UCSD-AML1 (cell line): Measurements from ENCODE around the gene CTDP1.
"Not testable (repeated sequence)": the region's sequence is repeated elsewhere in the genome, so short reads cannot be mapped to it uniquely, and the experiment has no call there.

Source experiments
- DNase-seq: peaks from one replicate; lab custom pipeline; 2025; ENCODE audit not compliant: unreplicated experiment; lab: John Stamatoyannopoulos, UW

Gene CTDP1

DNA sequence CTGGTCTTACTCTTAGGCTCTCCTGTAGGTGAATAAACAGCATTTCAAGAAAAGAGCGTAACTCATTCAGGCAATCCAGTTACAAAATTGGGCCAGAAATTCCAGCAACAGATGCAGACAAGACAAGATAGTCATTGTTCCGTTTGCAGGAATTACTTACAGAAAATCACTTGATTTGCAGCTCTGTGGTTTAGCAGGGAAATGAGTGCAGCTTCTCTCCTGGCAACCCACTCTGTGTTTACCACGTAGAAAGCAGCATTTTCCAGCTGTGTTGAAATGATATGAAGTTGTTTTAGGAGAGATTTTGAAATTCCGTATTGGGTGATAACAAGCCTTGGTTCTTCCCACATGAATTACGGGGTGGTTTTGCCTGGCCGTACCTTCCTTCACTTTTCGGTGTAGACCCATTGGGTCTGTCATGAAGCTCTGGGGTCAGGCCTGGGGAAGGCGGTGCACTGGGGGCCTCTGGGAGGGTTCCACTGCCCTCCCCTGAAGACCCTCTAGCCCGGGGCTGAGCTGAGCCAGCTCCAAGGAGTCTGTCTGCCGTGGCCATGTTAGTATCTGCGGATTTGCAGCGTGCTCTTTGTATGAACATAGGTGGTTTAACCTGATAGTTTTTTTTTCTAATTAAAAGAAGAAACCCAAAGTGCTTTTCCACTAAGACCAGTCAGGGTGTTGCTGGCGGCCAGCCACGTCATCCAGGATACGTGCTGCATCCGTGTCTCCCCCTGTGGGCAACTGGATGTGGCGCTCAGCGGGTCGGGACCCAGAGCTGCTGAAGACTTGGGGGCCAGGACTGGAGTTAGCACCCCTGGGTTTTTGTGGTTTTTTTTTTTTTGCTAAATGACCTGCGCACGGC is 59.2 kb downstream of the CTDP1 start:
- no peak for DNase-seq

DNA sequence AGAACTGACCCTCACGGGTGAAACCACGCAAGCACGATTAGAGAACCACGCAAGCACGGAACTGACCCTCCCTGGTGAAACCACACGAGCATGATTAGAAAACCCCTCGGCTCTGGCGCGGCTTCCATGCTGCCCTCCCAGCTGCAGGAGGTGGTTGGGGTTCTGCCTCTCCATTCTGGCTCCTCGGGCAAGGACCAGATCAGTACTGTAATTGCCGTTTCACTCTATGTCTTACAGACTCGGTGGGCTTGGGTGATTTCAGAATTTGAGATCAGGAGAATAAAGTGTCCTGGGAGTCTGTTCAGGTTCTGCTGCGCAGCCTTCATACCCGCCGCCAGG is 59.8 kb downstream of the CTDP1 start:
- DNase-seq: no peak

DNA sequence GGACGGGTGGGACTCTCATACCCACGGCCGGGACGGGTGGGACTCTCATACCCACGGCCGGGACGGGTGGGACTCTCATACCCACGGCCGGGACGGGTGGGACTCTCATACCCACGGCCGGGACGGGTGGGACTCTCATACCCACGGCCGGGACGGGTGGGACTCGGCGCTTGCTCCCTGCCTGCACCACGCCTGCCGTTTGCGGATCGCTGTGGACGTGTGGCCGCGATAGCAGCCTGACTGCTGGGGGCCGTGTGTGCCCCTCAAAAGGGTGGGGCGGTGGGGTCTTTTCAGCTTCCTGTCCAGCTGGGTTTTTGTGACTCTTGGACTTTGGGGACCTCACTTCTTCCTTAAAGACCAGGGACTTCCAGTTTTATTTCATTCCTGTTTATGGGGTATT is 60.4 kb downstream of the CTDP1 start:
- not testable (repeated sequence) for DNase-seq

DNA sequence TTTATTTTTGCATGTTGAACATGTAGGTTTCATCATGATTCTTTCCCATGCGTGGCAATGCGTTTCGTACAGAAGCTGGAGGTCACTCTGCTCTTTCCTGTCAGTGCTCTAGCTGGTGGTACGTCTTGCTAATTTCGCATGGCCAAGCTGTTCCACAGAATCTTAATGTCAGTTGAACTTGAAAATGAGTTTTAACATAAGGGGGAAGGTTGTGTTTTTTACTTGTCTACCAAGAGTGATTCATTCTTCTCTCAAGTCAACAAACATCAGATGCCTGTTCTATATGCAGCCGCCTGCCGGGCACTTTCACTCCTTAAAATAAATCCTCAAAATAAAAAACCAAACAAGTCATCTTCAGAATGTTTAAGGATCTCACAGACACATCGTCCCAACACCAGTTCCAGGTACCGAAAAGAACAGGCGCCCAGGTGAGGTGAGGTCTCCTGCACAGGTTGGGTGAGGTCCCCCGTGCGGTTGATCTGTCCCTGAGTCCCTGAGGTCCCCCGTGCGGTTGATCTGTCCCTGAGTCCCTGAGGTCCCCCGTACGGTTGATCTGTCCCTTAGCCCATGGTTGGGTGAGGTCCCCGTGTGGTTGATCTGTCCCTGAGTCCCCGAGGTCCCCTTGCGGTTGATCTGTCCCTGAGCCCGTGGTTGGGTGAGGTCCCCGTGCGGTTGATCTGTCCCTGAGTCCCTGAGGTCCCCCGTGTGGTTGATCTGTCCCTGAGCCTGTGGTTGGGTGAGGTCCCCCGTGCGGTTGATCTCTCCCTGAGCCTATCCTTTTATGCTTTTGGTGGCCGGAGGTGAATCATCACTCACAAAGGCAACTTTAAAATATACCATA is 61.1 kb downstream of the CTDP1 start:
- DNase-seq: no peak

DNA sequence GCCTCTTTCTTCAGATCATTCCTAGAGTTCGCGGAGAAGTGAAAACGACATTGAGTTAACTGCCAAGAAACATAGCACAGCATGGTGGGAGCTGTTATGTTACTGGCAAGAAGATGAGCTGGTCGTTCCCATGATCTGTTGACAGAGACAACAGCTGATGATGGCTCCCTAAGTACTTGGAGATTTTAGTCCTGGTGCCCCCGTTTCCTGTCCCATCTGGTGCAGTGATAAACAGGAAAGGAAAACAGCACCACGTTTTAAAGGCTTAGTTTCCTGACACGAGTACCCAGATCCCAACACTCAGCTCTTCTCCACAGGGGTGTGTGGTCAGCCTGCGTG is 61.7 kb downstream of the CTDP1 start:
- no peak for DNase-seq

DNA sequence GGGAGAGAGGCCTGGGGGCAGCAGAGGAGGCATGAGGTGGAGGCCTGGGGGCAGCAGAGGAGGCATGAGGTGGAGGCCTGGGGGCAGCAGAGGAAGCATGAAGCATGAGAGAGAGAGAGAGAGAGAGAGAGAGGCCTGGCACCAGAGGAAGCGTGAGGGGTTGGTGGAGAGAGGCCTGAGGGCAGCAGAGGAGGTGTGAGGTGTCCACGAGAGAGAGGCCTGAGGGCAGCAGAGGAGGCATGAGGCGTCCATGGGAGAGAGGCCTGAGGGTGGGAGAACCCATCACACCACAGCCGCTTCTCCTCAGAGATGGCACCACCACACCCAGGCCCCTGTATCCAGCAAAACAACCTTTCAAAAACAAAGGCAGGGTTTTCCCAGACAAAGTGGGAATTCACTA is 62.5 kb downstream of the CTDP1 start:
- no peak for DNase-seq

DNA sequence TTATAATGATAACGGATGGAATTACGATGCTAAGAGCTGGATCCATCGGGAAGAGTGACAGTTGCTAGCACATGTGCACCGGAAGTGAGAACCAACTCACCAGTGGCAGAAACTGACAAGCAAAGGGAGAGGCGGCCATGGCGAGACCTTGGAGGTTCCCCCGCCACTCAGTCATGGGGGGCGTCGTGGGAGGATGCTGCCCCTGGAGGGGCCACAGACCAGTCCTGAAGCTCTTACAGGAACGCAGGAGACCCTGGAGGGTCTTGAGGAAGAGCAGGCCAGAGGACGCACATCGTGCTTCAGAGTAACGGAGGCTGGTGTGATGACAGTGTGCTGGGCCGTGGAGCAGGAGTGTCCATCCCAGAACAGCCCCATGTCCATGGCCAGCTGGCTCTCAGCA is 65.0 kb downstream of the CTDP1 start:
- DNase-seq: no peak

DNA sequence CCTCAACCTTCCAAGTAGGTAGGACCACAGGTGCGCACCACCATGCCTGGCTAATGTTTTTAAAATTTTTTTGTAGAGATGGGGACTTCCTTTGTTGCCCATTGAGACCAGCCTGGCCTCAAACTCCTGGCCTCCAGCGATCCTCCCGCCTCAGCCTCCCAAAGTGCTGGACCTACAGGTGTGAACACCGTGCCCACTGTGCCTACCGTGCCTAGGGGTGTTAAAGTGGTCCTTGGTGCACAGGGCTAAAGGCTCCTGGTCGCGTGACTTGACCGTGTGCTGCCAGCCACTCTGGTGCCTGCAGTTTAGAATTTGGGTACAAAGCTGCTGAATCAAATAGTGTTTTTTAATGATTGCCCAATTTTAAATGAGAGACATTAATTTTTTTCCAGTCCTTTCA is 67.1 kb downstream of the CTDP1 start:
- DNase-seq: no peak

DNA sequence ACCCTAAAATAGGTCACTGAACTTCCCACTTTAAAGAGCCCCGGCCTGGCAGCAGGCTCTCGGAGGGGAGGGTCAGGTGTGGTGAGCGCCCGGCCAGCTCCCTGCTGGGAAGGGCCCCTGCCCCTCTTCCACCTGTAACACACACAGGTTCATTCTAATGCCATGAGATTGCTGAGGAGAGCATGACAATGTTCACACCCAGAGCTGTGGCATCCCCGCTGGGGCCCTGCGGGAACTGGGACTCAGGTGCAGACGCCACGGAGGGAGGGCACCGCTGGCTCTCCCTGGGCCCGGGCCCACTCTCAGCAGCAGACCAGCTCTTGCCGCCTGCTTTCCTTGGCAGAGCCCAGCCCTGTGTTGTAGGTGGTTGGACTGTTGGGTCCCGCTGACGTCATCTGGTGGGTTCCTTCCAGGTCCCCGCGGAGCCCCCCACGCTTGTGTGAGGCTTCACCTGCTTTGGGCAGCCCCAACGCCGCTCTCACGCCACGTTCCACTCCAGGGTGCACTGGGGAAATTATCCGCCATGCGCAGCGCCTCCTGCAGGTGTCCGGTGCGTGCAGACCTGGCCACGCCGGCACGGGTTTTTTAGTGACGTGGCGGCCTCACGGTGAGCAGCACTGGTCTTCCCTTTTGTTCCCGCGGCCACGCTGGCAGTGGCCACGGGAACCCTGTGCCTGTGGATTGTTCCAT is 67.7 kb downstream of the CTDP1 start:
- DNase-seq: no peak

DNA sequence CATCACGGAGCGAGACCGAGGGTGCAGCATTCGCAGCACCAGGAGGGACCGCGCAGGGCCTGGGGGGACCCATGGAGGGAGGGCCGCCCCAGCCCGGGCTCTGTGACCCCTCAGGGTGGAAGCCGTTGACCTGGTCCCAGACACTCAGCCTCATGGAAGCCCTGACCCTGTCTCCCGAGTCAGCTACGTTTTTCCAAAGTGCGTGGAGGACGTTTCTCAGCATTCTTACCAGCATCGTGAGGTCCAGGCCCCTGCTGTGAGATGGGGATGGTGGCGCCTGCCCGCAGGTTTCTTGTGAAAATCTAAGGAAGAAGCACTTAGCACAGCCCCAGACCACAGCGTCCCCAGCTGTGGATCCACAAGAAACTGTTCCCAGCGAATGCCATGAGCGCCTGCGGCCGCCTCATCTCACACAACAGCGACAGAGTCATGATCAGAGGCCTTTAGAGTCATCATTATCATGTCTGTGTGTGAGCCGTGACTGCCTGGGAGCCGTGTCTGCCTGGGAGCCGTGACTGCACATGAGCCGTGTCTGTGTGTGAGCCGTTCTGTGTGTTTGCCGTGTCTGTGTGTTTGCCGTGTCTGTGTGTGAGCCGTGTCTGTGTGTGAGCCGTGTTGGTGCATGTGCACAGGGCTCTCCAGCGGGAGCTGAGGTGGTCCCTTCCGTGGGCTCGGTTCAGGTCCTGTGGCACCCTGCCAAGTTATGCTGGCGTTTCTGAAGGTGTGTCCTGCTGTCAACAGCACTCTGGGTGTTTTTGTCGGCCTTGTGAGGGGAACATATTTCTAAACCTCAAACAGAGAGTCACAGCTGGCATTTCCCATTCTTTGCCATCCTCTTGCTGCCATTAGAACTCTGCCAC is 68.9 kb downstream of the CTDP1 start:
- no peak for DNase-seq

DNA sequence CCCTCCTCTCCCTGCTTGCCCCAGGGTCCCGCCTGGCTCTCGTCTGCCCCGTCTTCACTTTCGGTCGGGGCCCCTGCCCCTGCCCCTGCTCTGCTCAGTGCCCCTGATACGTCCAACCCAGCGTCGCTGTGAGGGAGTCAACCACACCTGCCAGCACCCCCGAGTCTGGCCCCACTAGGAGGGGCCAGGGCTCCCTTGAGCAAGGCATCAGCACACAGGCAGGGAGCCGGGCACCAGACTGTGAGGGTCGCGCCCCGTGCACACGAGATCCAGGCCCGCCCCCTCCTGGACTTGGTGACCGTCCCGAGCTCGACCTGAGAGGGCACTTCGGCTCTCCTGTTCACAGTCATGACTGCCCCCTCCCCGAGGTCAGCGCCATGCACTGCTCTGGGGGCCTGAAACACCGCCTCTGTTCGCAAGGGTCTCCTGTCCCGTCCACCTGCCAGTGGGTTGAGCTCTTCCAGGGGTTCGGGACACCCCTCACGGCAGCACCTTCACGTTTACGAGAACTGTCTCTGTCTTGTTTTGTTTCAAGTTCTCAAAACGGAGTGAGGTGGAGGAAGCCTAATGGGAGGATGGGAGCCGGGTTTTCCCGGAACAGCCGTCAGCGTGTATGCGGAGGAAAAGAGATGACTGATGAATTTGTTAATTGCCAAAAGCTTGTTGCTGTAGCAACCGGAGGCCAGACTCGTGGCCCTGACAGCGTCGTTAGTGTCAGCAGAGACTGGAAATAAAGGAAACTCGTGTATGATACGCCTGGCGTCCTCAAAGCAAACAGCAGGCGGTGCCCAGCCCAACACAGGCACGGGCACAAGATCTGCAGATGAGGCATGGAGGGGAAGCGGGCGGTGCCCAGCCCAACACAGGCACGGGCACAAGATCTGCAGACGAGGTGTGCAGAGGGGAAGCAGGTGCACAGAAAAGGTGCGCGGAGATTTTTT is 69.9 kb downstream of the CTDP1 start:
- no peak for DNase-seq

DNA sequence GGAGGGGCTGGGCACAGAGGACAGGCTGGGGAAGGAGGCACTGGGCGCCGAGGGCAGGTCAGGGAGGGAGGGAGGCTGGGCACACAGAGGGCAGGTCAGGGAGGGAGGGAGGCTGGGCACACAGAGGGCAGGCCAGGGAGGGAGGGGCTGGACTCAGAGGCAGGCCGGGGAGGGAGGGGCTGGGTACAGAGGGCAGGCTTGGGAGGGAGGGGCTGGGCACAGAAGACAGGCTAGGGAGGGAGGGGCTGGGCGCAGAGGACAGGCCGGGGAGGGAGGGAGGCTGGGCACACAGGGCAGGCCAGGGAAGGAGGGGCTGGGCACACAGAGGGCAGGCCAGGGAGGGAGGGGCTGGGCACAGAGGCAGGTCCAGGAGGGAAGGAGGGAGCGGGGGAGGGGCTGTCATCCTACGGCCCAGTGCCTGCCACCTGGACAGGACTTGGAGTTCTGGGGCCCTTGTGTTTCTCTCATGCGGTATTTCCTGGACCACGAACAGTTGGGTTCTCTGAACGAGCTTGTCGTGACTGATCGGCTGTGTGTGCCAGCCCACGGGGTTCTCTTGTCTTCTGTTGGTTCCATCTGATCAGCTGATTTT is 71.5 kb downstream of the CTDP1 start:
- DNase-seq: no peak

DNA sequence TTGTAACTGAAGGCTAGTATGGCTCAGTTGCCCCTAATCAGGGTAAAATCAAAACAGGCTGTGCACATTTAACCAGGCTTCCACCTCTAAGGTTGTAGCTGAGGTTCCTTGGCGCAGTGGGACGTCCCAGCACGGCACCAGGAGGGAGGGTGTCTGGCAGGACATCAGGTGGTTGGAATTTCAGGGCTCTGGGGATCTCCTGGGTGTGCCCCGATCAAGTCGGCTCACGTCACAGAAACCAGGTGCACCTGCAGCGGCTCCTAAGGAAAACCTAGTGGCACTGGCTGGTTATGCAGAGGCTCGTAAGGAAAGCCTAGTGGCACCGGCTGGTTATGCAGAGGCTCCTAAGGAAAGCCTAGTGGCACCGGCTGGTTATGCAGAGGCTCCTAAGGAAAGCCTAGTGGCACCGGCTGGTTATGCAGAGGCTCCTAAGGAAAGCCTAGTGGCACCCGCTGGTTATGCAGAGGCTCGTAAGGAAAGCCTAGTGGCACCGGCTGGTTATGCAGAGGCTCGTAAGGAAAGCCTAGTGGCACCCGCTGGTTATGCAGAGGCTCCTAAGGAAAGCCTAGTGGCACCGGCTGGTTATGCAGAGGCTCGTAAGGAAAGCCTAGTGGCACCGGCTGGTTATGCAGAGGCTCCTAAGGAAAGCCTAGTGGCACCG is 72.4 kb downstream of the CTDP1 start:
- not testable (repeated sequence) for DNase-seq

DNA sequence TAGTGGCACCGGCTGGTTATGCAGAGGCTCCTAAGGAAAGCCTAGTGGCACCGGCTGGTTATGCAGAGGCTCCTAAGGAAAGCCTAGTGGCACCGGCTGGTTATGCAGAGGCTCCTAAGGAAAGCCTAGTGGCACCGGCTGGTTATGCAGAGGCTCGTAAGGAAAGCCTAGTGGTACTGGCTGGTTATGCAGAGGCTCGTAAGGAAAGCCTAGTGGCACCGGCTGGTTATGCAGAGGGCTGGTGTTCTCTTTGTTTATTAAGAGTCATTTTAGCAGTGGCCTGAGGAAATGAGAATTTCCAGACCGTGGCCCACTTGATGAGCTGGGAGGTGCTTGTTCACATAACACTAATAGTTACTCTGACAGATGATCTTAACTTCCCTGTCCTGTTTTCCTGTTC is 73.3 kb downstream of the CTDP1 start:
- DNase-seq: not testable (repeated sequence)

DNA sequence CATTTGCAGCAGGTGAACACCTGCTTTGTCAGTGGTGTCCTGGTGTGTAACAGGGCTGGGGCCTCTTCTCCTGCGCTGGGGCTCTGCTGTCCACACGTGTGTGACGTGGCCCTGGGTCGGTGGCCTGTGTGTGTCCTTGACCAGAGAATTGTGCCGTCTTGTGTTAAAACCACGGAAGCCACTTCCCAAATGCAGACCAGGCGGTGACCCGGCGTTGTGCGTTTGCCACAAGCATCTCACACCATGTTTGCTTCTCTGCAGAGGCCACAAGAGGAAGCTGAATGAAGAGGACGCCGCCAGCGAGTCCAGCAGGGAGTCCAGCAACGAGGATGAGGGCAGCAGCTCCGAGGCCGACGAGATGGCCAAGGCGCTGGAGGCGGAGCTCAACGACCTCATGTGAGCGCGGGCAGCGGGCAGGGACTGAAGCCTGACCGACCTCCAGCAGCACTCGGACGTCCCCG is 73.8 kb downstream of the CTDP1 start:
- no peak for DNase-seq

DNA sequence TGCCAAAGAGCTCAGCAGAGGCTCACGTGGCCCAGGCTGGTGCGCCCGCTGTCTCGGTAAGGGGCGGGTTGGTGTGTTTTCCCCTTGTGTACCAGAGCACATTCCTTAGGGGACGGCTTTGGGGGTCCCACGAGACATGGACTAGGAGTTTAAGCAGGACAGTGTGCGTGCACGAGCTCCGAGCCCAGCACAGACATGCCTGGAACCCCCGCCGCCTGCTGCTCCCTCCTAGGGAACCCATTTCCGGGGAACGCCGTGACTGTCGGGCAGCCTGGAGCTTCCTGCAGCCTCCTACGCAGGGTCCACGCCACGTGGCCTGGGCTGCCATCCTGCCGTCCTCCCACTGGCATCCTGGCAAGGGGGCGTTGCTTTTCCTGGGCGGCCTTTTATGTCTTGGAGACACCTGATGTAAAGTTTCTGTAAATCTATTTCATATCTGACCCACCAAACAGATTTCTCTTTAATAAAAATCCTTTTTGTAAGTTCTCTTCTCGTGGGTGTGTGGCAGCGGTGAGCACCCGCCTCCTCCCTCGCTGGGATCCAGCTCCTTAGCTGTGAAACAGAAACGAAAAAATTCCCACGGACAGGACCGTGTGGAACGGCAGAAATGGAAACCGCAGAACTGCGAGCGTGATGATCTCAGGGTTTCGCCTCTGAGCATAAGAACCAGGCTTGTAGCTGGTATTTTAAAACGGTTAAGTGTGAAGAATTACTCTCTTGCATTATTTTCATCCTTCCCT is 74.6 kb downstream of the CTDP1 start:
- no peak for DNase-seq

DNA sequence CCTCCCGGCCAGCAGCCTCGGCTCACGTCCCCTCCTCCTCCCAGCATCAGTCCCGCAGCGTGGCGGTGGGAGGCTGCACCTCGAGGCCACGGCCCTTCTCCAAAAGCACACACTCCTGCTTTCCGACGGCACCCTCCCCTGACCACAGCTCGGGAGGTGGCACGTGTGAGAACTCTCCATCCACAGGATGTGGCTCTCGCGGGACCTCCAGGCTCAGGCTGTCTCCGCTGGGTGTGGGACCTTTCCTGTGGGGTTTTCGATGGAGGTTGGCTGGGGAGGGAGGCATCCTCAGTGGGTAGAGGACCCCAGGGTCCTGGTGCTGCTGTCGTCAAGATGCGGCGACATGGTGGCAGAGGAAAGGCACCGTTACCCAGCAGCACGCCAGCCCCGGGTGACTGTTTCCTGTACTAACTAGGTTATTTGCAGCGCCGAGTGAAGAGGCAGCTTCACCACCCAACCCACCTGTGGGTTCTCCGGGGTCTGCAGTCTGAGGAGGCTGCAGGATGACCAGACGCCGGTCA is 75.3 kb downstream of the CTDP1 start:
- no peak for DNase-seq
